Left colon (tissue), 2 donors: Measurements from ENCODE around the gene MSX1. TPM values are rescaled to one million over a fixed set of nuclear protein-coding genes. Genes with fewer than 3 reads are reported as not detected.

Experiments used
- ATAC-seq: fragments of 200-7000 bp; cut with Tn5 transposase; one replicate; pipeline ENCODE4 v1.9.1; 2020; ENCODE audit warnings: mild to moderate bottlenecking, moderate library complexity
- DNase-seq, 2 donors: peaks; one replicate each; pipeline ENCODE4 v3.0.0-alpha.2; 2020
- intact Hi-C, 2 donors: fragments of 100-400 bp; cut with DNase I in 1 of 2; cut with micrococcal nuclease in 1 of 2; formaldehyde crosslinking; loops; one replicate each; pipeline versions ENCODE4 v1.11.2 to v1.14.0; 2022; cut with DNase I, micrococcal nuclease
- total RNA-seq, 2 donors: library from RNA; stranded (reverse); fragmentation: NEBNext Ultra II Directional; extraction: Animal tissue kit (Norgen Biotek cat#: 25700); gene quantifications; one replicate each; pipeline ENCODE4 v1.2.1, GENCODE V29; 2021
- donor health status: DM: no; HTN: no; CAD: no.
- donor health status: DM: yes; HTN: yes; CAD: no.

Gene MSX1
- total RNA-seq, 2 donors from 2014 or later = 0.24 to 0.25 TPM

DNA sequence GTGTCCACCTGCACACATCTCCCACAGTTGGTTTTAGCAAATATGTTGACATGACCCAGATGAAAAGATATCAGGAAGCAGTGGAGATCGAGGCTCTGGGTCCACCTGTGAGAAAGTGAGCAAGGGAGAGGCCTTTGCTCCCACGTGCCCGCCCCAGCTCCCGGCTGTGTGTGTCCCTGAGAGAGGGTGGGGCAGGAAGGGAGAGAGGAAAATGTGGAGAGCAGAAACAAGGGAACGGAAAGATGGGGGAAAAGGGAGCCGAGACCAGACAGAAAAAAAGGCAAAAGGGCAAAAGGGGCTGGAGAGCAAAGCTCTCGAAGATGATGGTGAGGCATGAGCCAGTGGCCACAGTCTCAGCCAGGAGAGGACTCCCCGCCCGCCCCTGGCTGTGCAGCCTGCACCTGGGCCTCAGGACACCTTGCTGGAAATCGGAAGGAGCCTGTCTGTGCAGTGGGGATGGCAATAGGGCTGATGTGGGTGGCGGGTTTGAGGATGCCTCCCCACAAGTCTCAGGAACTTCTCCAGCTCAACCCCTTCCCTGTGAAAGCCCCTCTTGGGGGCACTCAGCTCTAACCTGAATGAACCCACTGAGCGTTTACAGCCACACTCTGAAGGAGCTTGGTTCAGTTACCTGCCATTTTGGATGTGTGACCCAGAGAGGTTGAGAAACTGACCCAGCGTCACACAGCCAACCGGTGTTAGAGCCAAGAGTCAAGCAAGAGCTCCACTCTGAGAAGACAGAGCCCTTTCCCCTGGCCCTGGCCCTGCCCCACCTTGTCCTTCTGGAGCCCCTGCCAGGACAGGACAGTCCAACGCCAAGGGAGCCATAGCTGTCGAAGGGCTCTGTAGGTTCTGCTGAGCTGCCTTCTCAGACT is 20.3 kb upstream of the MSX1 start:
- ATAC-seq (peak; percentile 58), DNase-seq (no peak)
- intact Hi-C loops = no loop called here

DNA sequence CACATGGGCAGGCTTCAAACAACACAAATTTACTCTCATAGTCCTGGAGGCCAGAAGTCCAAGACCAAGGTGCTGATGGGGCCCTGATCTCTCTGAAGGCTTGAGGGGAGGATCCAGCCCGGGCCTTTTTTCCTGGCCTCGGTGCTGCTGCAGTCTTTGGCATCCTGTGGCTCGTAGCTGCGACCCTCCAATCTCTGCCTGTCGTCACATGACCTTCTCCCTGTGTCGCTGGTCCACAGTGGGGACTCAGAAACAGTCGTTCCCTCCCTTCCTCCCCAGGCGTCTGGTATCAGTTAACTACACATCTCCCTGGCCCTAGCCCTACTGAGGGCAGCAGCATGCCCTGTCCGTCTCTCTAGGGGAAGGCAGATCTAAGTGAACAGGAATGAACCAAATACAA is 19.1 kb upstream of the MSX1 start:
- no peak for DNase-seq
- intact Hi-C loops = no loop called here
- no peak for ATAC-seq

DNA sequence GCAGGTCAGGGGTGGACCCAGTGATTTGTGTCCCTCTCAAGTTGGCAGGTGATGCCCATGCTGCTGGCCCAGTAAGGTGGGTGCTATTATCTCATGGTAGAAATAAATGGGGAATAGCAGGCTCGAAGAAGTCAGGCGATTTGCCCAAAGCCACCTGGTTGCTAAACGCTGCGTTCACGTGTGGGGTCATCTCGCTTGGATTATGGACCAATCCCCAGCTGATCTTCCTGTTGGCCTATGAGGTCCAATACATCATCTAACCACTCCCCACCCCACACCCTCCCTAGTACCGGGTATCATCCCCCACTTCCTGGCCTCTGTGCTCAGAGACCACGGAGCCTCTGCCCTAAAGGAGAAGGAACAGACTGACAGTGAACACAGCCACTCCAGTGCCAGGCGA is 18.3 kb upstream of the MSX1 start:
- no peak for DNase-seq
- intact Hi-C loops = no loop called here
- no peak for ATAC-seq

DNA sequence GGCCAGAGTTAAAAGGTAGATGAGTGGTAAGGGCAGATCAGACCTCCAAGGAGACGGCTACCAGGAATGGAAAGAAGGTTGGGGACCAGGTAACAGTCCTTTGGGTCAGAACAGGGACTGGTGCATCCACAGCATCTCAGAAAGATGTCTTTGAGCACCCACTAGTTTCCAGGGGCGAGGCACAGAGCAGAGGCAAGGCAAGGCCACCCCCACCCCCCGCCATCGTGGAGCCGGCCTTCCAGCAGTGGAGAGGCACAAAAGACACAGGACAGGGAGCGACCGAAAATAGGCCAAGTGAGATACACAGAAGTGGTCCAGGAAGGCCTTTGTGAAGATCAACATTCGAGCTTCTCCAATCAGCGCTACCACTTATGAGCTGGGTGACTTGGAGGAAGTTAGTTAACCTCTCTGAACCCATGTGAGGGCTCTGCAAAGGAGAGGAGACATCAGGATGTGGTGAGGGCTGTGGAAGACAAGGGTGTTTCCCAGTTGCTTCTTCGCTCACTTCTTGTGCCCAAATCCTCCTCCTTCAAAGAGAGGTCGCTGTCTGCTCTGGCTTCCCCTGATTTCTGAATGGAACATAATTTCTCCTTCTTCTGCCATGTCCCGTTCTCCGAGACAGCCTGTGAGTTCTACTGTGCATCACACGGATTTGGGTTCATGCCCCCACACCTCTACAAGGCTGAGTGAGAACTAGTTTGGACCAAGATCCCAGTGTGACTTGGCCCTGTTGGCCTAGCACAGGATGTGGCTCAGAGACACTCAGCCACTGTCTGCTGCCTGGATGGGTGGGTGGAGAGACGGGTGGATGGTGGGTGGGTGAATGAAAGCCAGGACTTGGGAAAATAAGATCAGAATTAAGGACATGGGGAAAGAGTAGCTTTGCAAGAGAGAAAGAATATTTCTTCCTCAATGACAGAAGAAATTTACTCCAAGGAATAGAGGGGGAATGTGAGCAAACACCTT is 16.7 kb upstream of the MSX1 start:
- intact Hi-C loops = no loop called here
- peak in 1 of 2 donors; percentile 4 for DNase-seq
- no peak for ATAC-seq

DNA sequence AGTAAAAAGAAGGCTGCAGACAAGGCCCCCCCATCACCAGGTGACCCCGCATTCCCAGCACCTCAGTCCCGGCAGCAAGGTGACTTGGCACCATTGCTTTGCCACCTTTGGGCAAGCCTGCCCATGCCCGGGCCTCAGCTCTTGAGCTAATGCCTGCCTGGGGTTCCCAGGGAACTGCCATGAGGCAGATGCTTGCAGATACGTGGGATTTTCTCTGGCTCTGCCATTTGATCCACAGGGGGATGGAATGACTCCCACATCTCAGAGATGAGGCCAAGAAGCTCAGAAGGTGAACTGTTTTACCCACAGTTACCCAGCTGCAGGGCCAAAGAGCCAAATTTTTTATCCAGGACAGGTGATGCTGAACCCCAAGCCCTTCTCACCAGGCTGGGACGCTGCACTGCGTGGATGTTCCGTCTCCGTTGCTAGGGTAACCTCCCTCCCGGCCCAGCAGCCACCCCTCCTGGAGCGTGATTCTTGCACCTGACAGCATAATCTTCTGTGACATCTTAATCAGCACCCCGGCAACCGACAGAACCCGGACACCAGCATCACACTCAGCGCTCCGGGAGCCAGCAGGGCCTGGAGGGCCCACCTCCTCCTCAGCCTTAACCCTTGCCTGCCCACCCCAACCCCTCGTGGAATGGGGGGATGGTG is 15.7 kb upstream of the MSX1 start:
- DNase-seq (no peak), ATAC-seq (no peak)
- intact Hi-C loops = no loop called here

DNA sequence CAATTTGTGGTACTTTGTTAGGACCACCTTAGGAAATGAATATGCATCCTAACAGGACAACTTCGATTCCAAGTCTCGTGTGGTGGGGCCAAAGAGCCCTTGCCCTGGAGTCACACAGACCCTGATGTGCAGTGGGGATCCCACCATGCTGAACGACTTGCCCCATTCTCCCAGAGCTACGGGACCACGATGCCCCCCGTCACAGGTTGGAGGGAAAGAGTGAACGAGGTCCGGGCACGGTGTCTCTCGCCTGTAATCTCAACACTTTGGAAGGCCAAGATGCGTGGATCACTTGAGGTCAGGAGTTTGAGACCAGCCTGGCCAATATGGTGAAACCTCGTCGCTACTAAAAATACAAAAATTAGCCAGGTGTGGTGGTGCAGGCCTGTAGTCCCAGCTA is 14.4 kb upstream of the MSX1 start:
- ATAC-seq (no peak), DNase-seq (no peak)
- intact Hi-C loops = no loop called here

DNA sequence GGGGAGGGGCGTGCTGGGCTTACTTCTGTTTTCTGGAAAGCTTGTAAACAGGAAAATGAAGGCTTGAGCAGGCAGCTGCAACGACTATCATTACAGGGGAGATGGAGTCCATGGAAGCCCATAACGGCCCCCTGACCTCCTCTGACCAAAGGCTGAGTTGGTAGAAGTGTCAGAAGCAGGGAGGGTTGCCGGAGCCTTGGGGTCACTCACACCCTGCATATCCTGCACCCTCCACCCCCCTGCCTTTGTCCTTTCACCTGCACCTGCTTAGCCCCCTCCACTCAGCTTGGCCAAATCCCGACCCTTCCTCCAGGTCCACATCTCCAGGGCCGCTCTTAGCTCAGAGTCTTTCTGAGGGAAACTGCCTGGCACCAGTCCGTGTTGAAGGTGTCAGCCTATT is 12.5 kb upstream of the MSX1 start:
- DNase-seq (no peak), ATAC-seq (no peak)
- intact Hi-C loops = no loop called here

DNA sequence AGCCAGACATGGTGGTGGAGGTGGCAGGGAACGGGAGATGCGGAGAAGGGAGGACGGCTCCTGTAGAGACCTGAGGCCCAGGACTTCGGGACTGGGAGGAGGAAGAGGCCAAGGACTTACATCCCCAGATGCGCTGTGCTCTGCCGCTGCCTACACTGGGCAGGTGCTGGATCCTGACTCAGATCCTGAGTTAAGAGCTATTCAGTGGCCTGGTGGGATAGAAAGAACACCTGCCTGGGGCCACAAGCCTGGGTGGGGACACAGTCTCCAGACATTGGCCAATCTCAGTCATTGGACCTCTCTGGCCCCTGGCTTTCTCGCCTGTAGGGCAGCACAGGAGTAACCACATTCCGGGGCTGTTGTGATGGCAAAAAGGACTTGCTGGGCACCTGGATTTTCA is 10.9 kb upstream of the MSX1 start:
- intact Hi-C loops = no loop called here

DNA sequence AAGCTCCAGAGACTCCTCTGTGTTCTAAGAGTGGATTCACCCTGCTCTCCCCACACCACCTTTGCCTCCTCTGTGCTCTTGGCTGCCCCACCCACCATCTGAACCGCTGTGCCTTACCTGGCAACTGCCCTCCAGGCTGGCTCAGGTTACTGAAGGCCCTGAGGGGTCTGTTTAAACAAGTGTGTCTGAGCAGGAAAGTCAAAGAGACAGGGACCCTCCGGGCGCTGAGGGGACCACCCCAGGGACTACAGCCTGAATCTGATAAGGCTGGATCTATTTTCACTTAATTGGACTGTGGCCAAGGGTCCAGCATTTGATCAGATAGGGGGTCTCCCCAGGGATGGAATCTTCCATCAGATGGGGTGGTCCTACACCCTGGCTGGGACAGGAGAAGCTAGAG is 10.4 kb upstream of the MSX1 start:
- intact Hi-C loops = no loop called here
- DNase-seq (no peak), ATAC-seq (no peak)

More for the DNA sequence above, 10.9 kb upstream of the MSX1 start:
- DNase-seq (no peak), ATAC-seq (no peak)

DNA sequence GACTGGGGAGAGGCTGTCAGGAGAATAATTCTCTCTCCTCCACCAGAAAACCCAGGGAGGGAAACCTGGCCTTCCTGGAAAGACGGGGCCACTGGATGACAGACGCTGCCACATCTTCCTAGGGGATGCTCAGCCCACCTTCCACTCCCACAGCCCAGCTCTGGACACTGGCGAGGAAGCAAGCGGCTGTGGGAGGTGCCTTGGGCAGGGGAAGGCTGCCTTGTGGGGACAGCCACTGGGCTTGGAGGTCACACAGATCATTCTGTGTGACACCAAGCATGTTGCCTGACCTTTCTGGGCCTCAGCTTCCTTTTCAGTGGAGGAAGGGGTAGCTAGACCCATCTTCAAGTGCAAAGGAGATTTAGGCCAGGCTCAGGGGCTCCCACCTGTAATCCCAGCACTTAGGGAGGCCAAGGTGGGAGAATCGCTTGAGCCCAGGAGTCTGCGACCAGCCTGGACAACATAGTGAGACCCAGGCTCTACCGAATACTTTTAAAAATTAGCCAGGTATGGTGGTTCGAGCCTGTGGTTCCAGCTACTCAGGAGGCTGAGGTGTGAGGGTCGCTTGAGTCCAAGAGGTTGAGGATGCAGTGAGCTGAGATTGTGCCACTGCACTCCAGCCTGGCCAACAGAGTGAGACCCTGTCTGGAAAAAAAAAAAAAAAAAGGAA is 9.8 kb upstream of the MSX1 start:
- DNase-seq (no peak), ATAC-seq (no peak)
- intact Hi-C loops = no loop called here

DNA sequence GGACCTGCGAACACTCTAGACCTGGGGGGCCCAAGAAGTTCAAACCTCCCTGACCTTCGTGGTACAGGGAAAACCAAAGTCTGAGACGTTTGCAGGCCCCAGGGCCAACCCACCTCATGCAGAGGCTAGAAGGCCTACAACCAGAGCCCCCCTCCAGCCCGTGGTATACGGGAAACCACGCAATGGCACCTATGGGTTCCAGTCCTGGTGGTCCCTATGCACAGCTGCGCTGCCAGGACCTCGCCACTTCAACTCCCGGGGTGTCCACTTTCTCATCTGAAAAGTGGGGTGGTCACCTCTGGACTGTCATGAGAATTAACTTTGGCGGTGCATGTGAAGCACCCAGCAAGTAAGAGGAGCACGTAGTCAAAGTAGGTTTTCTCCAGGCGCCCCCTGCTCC is 8.4 kb upstream of the MSX1 start:
- ATAC-seq = no peak
- DNase-seq = no peak
- intact Hi-C loops = no loop called here

DNA sequence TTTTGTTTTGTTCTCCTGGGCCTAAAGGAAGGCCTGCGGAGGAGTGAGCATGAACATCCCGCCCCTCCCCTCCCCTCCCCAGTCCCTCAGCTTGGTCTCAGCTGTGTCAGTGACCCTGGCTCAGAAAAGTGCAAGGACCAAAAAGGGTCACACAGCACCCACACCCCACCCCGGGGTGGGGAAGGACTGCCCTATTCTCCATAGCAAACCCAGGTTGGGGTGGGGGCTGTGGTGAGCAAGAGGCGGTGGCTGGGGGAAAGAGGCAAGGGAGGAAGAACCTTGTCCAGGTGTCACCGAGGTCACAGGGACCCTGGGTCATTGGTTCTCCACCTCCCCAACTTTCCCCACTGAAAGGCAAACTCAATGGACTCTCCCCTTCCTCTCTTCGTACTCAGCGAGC is 7.6 kb upstream of the MSX1 start:
- ATAC-seq = no peak
- intact Hi-C loops = no loop called here
- no peak for DNase-seq

DNA sequence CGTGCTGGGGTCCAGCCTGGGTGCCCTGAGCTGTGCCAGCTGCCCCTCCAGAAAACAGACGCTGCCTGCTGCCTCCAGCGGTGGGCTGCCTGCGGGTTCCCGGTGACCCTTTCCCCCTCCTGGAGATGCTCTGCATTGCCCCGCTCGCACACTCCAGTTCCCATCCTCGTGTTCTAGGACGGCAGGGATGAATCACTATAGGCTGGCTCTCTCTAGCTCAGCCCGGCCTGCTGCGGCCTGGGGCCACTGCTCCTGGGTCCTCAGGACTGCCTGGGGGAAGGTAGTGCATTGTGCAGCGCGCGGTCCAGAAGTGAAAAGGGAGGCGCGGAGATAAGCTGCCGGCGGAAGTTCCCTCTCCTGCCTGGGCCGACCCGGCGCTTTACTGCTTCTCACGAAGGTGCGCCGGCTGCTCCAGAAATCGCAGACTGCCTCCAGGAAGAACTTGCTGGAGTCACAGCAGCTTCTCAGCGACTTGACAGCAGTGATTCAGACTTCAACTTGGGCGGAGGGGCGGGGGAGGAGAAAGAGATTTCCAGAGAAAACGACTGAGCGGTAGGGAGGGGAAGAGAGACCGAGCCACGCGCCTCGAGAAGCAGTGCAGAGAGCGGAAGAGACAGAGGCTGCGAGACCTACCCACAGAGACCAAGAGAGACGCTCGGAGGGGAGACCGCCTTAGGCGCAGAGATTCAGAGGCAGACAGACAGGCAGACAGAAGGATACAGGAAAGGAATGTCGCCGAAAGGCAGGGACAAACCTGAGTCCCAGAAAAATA is 6.7 kb upstream of the MSX1 start:
- DNase-seq (peak in 1 of 2 donors; percentile 25), ATAC-seq (peak; percentile 54)
- intact Hi-C loops = no loop called here

DNA sequence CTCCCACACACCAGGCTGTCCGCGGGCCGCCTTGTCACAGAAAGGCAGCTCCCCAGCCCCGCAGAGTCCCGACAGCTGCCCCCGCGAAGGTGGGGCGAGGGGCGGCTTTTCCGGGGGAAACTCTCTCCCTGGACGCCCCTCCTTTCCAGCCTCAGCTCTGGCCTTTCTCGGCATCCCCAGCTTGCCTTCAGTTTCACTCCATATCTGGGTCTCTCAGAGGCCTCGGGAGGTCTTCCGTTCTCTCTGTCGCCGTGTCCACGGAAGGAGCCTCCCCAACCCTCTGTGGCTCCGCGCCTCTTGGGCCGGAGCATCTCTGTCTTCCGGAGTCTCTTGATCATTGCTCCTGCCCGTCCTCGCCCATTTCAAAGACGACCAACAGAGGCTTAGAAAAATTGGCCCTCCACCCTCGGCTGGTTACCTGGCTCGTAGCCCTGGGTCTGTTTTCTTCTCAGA is 6.1 kb upstream of the MSX1 start:
- no peak for DNase-seq
- no peak for ATAC-seq
- intact Hi-C loops = no loop called here

DNA sequence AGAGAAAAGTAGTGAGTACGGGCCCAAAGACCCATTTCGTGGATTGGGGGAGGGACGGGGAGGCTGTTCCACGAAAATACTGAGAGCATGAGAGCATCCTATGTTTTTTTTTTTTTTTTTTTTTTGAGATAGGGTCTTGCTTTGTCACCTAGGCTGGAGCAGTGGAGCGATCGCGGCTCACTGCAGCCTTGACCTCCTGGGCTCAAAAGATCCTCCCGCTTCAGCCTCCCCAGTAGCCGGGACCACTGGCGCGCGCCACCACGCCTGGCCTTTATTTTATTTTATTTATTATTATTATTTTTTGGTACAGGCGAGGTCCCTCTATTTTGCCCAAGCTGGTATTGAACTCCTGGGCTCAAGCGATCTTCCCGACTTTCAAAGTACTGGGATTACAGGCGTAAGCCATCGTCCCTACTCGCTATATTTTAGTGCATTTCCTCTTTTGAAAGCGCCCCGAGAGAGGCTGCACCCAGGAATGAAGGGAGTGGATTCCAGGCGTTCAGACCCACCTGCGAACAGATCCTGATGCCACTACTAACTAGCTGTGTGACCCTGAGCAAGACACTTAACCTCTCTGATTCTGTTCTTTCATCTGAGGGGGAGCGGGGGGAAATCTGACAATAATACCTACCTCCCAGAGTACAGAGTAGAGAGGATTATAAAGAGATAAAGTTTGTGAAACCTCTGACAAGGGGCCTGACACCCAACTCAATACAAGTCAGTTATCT is 5.4 kb upstream of the MSX1 start:
- ATAC-seq (no peak), DNase-seq (peak in 1 of 2 donors; percentile 2)
- intact Hi-C loops = no loop called here

DNA sequence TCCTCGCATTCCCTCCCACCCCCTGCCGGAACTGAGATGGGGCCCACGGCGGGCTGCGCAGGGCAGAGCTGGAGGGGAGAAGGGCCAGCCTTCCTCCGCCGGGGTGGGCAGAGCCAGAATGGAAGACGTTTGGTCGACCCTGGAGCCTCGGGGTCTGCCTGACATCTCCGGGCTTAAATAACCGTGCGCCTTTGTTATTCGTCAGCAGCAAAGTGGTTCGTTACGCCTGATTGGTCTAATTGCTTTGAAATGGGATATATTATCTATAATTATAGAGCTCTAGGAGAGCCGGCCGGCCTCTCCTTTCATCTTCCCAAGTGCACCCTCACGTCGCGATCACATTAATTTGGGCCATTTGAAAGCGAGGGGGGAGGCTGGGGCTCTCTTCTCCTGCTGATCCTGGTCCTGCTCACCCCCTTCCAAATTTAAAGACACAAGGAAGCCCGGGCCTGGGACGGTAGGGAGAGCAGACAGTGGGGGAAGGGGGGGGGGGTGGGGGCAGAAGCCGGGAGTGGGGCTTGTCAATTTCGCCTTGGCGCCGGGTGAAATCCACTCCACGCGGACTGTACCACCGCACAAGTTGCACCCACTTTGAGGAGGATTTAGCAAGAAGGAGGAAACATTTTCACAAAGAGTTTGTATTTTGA is 4.7 kb upstream of the MSX1 start:
- DNase-seq (peak in 1 of 2 donors; percentile 9), ATAC-seq (no peak)
- intact Hi-C loops = no loop called here
